Anterior cingulate cortex (tissue), 58 donors: Measurements from ENCODE around the gene PTCH2.
A peak's percentile ranks its signal among the peaks of the same experiment; 100 is the strongest.

Source experiments
- DNase-seq, 58 donors: peaks; one replicate each; lab custom pipeline; 2025; lab: John Stamatoyannopoulos, UW

Gene PTCH2

GRCh38 chr1:44786138-44786840, 56.8 kb downstream of the PTCH2 start:
- DNase-seq, result peak in 10 of 58 donors; percentile 10 to 47 (median 22)

- no peak for DNase-seq
These were observed 57.4 kb downstream of the PTCH2 start for GRCh38 chr1:44785501-44786137.

- no peak for DNase-seq
These were observed 58.0 kb downstream of the PTCH2 start for GRCh38 chr1:44785029-44785380.

GRCh38 chr1:44784094-44785028, 58.7 kb downstream of the PTCH2 start:
- DNase-seq, result peak in 2 of 58 donors; percentile 10 to 46

- DNase-seq, result no peak
These were observed 59.4 kb downstream of the PTCH2 start for GRCh38 chr1:44783697-44784093.

GRCh38 chr1:44780583-44781121, 62.4 kb downstream of the PTCH2 start:
- DNase-seq, result no peak

- DNase-seq, result no peak
These were observed 64.1 kb downstream of the PTCH2 start for GRCh38 chr1:44778705-44779576.

- DNase-seq, result no peak
These were observed 65.0 kb downstream of the PTCH2 start for GRCh38 chr1:44777969-44778635.

- DNase-seq, result no peak
These were observed 65.5 kb downstream of the PTCH2 start for GRCh38 chr1:44777547-44777946.

GRCh38 chr1:44776730-44777068, 66.4 kb downstream of the PTCH2 start:
- DNase-seq, result no peak

- DNase-seq, result peak in 10 of 58 donors; percentile 45 to 77 (median 63)
These were observed 66.9 kb downstream of the PTCH2 start for GRCh38 chr1:44775930-44776729.

- DNase-seq, result peak; percentile 14 to 94 (median 86)
These were observed 67.7 kb downstream of the PTCH2 start, which contains the start of gene RPS8 for GRCh38 chr1:44775078-44775929. RPS8 (plus strand) TSS chr1:44775540; CDS start chr1:44775597, 57 bp downstream.
